ENCODE measurements around the gene FIBP.

FIBP gene

GRCh38 chr11:65844231-65844872 is 43.9 kb downstream of the FIBP start:
- no peak for DNase-seq (ENCODE audit: low read depth)

GRCh38 chr11:65843811-65844210 is 44.5 kb downstream of the FIBP start:
- no peak for DNase-seq (ENCODE audit: low read depth)

DNA sequence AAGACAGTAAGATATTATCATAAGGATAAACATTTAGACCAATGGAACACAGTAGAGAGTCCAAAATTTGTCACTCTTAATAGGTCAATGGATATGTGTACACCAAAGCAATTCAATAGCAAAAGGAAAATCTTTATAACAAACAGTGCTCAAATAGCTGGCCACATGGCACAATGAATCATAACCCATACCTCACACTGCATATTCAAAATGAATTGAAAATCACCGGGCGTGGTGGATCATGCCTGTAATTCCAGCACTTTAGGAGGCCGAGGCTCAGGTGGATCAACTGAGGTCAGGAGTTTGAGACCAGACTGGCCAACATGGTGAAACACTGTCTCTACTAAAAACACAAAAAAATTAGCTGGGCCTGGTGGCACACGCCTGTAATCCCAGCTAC is 46.1 kb downstream of the FIBP start:
- no peak for DNase-seq (ENCODE audit: low read depth)

GRCh38 chr11:65834202-65834601 is 54.1 kb downstream of the FIBP start:
- no peak for DNase-seq (ENCODE audit: low read depth)
